GM12891 (cell line): ENCODE measurements around the gene FAM200C.

Experiments used
- POLR2A ChIP-seq: IDR thresholded peaks from 2 replicates; pipeline ENCODE4 v1.6.1; 2011; ENCODE audit warnings: low read depth, low read length, control low read depth
- POLR2AphosphoS5 ChIP-seq: IDR thresholded peaks from 2 replicates; pipeline ENCODE4 v1.6.1; 2011; ENCODE audit warnings: low read depth, low read length, control low read depth
- SPI1 ChIP-seq: IDR thresholded peaks from 2 replicates; pipeline ENCODE4 v1.6.1; 2011; ENCODE audit warnings: low read depth, low read length, control low read depth

DNA sequence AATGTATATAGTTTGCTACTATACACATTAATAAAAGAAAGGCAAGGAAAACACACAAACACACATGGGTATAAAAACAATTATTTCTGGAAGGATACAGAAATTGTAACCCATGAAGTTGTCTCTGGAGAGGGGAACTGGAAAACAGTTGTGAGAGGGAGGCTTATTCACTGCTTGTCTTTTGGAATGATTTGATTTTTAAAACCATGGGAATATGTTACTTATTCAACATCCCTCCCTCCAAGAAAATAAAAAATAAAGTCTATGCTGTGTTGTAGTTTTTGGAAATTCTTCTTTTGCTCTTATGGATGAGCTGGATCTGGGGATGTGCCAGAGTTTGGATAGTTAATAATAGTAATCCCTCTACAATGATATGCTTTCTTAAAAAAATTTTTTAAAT lies 23.4 kb downstream of the FAM200C start:
- no peak for TF ChIP-seq POLR2AphosphoS5
- TF ChIP-seq POLR2A, result no peak
- no peak for TF ChIP-seq SPI1
